HG02642 (cell line): Measurements from ENCODE around the gene ZMYM4.
"Not testable (repeated sequence)": the region's sequence is repeated elsewhere in the genome, so short reads cannot be mapped to it uniquely, and the experiment has no call there.

Source experiments
- ATAC-seq: cut with Tn5 transposase; IDR thresholded peaks from one replicate; pipeline ENCODE4 v1.9.1; 2021; ENCODE audit warnings: mild to moderate bottlenecking; ENCODE audit not compliant: unreplicated experiment, poor library complexity

Gene ZMYM4

DNA sequence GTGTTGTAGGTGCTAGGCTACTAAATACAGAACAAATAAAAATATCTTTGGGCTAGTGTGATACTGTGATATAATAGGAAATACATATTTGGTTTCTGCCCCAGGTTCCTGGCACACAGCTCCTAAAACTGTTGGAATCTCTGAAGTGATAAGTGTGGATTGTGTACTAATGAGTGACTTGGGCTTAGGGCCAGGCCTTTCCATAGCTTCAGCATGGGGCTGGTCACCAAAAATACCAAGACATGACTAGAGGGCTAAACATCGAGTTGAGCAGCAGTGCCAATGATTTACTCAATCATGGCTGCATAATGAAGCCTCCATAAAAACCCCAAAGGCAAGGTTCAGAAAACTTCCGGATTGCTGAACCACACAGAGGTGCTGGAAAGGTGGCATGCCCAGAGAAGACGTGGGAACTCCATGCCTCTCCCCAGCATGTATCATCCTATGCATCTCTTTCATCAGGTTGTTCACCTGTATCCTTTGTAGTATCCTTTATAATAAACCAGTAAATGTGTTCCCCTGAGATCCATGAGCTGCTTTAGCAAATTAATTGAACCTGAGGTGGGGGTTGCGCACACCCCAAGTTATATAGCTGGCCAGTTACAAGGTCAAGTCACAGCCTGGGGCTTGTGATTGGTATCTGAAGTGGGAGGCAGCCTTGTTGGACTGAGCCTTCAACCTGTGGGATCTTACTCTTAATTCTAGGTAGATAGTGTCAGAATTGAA, 51.6 kb downstream of the ZMYM4 start:
- no peak for ATAC-seq

- no peak for ATAC-seq
Measured at GRCh38 chr1:35320937-35321336, 52.4 kb downstream of the ZMYM4 start.

DNA sequence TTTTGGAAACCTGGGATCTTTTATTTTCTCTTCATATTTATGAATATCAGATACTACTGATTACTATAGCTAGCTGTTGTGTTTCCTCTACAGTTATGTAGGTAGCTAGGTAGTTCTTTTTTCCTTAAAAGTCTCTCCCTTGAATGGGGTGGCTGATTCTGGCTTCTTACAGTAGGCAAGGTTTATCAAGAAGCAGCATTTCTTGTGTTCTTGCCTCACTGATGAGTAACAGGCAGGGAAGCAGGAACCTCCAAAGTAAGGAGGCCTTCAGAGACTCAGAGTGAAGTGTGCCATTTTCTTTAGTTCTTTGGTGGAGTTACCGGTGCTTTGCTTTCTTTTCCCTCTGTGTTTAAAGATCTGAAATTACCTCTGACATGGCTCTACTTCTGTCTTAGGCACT, 56.0 kb downstream of the ZMYM4 start:
- no peak for ATAC-seq

GRCh38 chr1:35326246-35326866, 57.8 kb downstream of the ZMYM4 start:
- ATAC-seq = no peak

- not testable (repeated sequence) for ATAC-seq
Measured at GRCh38 chr1:35331618-35332017, 63.1 kb downstream of the ZMYM4 start.

DNA sequence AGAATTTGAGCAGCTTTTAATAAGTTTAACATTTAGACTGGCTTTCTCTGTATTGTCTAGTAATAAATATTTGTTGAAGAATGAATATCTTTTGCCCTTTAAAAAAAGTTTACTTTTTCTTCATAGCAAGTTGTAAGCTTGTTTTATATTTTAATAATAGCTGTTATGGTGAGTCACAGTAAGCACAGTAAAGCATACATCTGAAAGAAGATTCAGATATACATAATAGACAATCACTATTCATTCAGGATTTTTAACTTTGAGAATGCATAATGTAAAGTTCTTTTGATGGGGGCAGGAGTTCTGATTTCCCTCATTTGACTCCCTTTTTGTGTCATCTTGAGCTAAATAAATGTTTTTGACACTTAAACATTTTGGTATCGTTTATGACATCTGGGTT, 66.0 kb downstream of the ZMYM4 start:
- ATAC-seq = no peak

DNA sequence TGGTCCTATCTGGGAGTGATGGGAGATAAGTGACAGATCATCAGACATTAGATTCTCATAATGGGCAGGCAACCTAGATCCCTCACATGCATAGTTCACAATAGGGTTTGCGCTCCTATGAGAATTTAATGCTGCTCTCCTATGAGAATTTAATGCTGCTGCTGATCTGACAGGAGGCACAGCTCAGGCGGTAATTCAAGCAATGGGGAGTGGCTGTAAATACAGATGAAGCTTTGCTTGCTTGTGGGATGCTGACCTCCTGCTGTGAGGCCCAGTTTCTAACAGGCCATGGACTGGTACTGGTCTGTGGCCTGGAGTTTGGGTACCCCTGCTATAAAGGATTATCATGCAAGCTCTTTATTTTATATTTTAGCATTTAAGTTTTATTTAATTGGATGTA, 72.0 kb downstream of the ZMYM4 start:
- ATAC-seq = no peak

DNA sequence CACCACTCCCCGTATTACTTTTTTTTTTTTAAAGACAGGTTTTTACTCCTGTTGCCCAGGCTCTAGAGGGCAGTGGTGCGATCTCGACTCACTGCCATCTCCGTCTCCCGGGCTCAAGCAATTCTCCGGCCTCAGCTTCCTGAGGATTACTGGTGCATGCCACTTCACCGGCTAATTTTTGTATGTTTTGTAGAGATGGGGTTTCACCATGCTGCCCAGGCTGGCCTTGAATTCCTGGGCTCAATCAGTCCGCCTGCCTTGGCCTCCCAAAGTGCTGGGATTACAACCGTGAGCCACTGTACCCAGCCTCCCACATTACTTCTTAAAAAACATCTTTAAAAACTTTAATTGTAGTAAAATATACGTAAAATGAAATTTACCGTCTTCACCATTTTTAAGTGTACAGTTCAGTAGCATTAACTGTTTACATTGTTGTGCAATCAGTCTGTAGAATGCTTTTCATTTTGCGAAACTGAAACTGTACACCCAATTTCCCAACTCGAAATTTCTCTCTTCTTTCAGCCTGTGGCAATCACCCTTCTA, 77.0 kb downstream of the ZMYM4 start:
- ATAC-seq = no peak

DNA sequence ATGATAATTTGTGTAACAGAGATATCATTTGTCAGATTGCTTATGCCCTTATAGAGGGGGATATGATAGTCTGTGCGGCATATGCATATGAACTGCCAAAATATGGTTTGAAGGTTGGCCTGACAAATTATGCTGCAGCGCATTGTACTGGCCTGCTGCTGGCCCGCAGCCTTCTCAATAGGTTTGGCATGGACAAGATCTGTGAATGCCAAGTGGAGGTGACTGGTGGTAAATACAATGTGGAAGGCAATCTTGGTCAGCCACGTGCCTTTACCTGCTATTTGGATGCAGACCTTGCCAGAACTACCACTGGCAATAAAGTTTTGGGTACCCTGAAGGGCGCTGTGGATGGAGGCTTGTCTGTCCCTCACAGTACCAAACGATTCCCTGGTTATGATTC, 82.4 kb downstream of the ZMYM4 start:
- no peak for ATAC-seq

DNA sequence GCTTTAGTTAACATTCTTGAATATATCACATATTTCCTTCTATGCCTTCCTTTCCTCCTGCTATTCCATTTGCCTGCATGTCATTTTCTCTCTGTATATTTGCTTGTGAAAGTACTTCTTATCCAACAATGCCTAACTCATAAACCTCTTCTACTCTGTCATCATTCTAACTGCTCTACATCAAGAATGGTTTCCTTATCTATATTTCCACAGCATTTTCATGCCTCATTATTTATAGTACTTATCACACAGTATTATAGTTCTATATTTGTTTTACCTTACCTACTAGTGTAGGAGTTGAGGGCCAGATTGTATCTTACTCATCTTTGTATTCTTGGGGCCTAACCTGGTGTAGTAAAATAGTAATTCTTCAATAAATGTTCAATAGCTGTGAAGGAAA, 91.5 kb downstream of the ZMYM4 start:
- no peak for ATAC-seq

GRCh38 chr1:35361638-35362037, 93.1 kb downstream of the ZMYM4 start:
- no peak for ATAC-seq

- ATAC-seq = no peak
Measured at GRCh38 chr1:35364741-35365140, 96.2 kb downstream of the ZMYM4 start.

DNA sequence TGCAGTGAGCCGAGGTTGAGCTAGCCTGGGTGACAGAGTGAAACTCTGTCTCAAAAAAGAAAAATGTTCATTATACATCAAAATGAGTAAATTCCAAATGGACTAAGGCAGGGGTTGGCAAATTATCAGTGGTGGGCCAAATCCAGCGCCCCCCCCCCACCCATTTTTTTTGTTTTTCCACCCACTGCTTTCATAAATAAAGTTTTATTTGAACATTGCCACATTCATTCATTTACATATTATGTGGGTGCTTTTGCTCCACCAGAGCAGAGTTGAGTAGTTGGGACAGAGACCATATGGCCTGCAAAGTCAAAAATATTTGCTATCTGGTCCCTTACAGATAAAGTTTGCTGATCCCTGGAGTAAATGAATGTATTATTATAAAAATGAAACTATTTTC, 99.4 kb downstream of the ZMYM4 start:
- no peak for ATAC-seq

GRCh38 chr1:35369922-35370671, 101.6 kb downstream of the ZMYM4 start:
- ATAC-seq = no peak

- ATAC-seq = no peak
Measured at GRCh38 chr1:35371506-35371905, 103.0 kb downstream of the ZMYM4 start.

DNA sequence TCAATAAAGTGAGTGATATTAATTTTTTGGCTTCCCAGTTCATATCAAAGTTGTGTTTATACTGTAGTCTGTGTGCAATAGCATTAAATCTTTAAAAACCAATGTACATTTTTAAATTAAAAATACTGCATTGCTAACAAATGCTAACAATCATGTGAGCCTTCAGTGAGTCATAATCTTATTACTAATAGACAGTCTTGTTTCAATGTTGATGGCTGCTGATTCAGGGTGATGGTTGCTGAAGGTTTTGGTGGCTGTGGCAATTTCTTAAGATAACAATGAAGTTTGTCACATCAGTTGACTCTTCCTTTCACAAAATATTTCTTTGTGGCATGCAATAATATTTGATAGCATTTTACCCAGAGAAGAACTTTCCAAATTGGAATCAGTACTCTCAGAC, 109.0 kb downstream of the ZMYM4 start:
- no peak for ATAC-seq

DNA sequence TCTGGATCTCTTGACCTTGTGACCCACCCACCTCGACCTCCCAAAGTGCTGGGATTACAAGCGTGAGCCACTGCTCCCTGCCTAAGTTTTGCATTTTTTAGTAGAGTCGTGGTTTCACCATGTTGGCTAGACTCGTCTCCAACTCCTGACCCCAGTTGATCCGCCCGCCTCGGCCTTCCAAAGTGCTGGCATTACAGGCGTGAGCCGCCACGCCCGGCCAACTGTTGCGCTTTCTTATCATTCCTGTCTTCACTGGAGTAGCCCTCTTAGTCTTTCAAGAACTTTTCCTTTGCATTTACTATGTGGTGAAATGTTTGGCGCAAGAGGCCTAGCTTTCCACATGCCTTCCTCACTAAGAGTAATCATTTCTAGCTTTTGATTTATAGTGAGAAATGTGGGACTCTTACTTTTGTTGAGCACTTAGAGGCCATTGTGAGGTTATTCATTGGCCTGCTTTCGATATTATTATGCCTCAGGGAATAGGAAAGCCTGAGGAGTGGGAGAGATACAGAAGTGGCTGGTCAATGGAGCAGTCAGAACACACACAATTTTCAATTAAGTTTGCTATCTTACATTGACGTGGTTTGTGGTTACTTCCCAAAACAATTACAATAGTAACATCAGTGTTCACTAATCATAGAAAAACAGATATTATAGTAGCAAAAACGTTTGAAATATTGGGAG, 111.0 kb downstream of the ZMYM4 start:
- no peak for ATAC-seq

DNA sequence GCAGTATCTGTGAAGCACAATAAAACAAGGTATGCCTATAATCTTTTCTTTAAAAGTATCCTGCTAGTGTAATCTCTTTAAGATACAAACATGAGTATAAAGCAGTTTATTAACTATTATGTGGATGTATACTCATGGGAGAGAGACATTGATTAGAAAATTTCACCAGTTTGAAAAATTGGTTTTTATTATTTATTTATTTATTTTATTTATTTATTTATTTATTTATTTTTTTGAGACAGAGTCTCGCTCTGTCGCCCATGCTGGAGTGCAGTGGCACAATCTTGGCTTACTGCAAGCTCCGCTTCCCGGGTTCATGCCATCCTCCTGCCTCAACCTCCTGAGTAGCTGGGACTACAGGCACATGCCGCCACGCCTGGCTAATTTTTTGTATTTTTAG, 111.6 kb downstream of the ZMYM4 start:
- ATAC-seq = not testable (repeated sequence)

- ATAC-seq = no peak
Measured at GRCh38 chr1:35382107-35382506, 113.6 kb downstream of the ZMYM4 start.

GRCh38 chr1:35386290-35386689, 117.8 kb downstream of the ZMYM4 start:
- no peak for ATAC-seq

- no peak for ATAC-seq
Measured at GRCh38 chr1:35386959-35387358, 118.5 kb downstream of the ZMYM4 start.
